ENCODE measurements around the gene DIPK1B. TPM values are rescaled to one million over a fixed set of nuclear protein-coding genes. Genes with fewer than 3 reads are reported as not detected.

The DIPK1B gene
- total RNA-seq, 1 experiment from 2014 or later, result 26.3 TPM

DNA sequence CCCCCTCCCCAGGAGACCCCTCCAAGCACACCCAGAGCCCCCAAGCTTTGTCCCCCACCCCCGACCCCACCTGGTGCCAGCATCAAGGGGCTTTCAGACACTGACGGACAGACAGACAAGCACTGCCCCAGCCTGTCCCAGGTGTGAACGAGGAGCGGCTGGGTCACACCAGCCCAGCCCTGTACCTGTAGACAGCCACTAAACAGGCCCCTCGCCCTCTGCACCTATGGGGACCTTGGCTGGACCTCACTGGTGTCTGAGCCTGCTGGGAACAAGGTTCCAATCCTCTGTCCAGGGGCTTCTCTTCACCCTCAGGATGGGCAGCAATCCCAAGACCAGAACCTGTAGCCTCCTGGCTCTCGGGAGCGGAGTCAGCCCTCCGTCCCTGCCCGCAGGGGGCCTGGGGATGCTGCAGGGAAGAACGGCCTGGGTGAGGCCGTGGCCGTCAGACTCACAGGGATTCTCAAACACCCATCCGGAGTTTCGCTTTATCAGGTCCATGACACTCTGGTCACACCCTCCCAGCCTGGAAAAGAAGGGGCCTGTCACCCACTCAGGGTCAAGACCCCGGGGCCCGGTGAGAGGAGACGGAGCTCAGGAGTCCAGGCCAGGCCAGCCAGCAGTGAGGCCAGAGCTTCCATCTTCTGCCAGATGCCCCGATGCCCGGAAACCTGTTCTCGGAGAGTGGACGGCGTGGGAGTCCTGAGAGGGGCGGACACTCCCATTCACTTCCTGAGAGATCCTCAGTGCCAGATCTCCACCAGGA lies 33.2 kb downstream of the DIPK1B start:
- intact Hi-C loops (cut with micrococcal nuclease), result no loop called here
- CTCF ChIA-PET, result no interaction called here
- BruUV-seq (replicated peaks), result no TSS peak

DNA sequence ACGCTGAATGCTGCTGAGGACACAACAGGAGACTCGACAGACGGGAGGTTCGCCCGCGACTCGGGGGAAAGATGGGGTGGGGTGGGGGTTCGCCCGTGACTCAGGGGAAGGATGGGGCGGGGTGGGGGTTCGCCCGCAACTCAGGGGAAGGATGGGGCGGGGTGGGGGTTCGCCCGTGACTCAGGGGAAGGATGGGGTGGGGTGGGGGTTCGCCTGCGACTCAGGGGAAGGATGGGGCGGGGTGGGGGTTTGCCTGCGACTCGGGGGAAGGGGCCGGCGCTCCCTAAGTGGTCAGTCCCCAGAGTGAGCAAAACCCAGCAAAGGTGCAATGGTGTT lies 33.8 kb downstream of the DIPK1B start:
- Histone ChIP-seq H4K20me1 (ENCODE audit: low read length) (no peaks in the 10 kb centered on the region), H3K4me3 (ENCODE audit: low read length) (no peak overlapping the region), H3K4me2 (ENCODE audit: low read length) (no peak overlapping the region), H3K27ac (ENCODE audit: low read length) (no peak overlapping the region), H3K36me3 (ENCODE audit: low read depth, low read length) (no peaks in the 10 kb centered on the region), H3K9ac (ENCODE audit: low read length) (no peak overlapping the region), H3K27me3 (ENCODE audit: low read length) (peaks cover 18% of the 10 kb centered on the region), H3K9me3 (ENCODE audit: low read length) (no peaks in the 10 kb centered on the region), H2AFZ (ENCODE audit: low read length) (no peak overlapping the region), H3F3A (ENCODE audit: low read length, unreplicated experiment) (no peaks in the 10 kb centered on the region), H3K79me2 (ENCODE audit: low read length) (no peaks in the 10 kb centered on the region), H3K9me2 (replicated peaks; ENCODE audit: low read length) (no peaks in the 10 kb centered on the region), H3K4me1 (ENCODE audit: insufficient read depth, low read length) (no peaks in the 10 kb centered on the region)
- intact Hi-C loops (cut with micrococcal nuclease), result no loop called here
- ChIA-PET POLR2A (ENCODE audit: unreplicated experiment) (no interaction called here), CTCF (no interaction called here)
- no peak for ATAC-seq
- DNase-seq, result no peak
- no TSS peak for BruUV-seq (replicated peaks)
- no peak for TF ChIP-seq EZH2 (IDR thresholded peaks at IDR 0.05; ENCODE audit: low read length, unreplicated experiment)
- TF ChIP-seq, protein P1, sequence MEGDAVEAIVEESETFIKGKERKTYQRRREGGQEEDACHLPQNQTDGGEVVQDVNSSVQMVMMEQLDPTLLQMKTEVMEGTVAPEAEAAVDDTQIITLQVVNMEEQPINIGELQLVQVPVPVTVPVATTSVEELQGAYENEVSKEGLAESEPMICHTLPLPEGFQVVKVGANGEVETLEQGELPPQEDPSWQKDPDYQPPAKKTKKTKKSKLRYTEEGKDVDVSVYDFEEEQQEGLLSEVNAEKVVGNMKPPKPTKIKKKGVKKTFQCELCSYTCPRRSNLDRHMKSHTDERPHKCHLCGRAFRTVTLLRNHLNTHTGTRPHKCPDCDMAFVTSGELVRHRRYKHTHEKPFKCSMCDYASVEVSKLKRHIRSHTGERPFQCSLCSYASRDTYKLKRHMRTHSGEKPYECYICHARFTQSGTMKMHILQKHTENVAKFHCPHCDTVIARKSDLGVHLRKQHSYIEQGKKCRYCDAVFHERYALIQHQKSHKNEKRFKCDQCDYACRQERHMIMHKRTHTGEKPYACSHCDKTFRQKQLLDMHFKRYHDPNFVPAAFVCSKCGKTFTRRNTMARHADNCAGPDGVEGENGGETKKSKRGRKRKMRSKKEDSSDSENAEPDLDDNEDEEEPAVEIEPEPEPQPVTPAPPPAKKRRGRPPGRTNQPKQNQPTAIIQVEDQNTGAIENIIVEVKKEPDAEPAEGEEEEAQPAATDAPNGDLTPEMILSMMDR (conservative IDR thresholded peaks at IDR 0.05; ENCODE audit: low read depth, low read length), result no peak
- TF ChIP-seq EZH2phosphoT487 (IDR thresholded peaks at IDR 0.05; ENCODE audit: borderline replicate concordance, low read length), result no peak

More for the DNA sequence above, 33.2 kb downstream of the DIPK1B start:
- Histone ChIP-seq H3K36me3 (ENCODE audit: low read depth, low read length) (no peaks in the 10 kb centered on the region), H3K4me2 (ENCODE audit: low read length) (no peak overlapping the region), H3K79me2 (ENCODE audit: low read length) (no peaks in the 10 kb centered on the region), H3K4me1 (ENCODE audit: insufficient read depth, low read length) (no peaks in the 10 kb centered on the region), H3K9me3 (ENCODE audit: low read length) (no peaks in the 10 kb centered on the region), H3K27ac (ENCODE audit: low read length) (no peak overlapping the region), H2AFZ (ENCODE audit: low read length) (no peak overlapping the region), H3K27me3 (ENCODE audit: low read length) (peaks cover 18% of the 10 kb centered on the region), H4K20me1 (ENCODE audit: low read length) (no peaks in the 10 kb centered on the region), H3K9me2 (replicated peaks; ENCODE audit: low read length) (no peaks in the 10 kb centered on the region), H3K4me3 (ENCODE audit: low read length) (no peak overlapping the region), H3K9ac (ENCODE audit: low read length) (no peak overlapping the region), H3F3A (ENCODE audit: low read length, unreplicated experiment) (no peaks in the 10 kb centered on the region)
- no peak for DNase-seq
- no peak for ATAC-seq
- POLR2A ChIA-PET (ENCODE audit: unreplicated experiment), result no interaction called here
- TF ChIP-seq, protein P1 (conservative IDR thresholded peaks at IDR 0.05; ENCODE audit: low read depth, low read length), result no peak
- TF ChIP-seq EZH2 (IDR thresholded peaks at IDR 0.05; ENCODE audit: low read length, unreplicated experiment) (no peak), EZH2phosphoT487 (IDR thresholded peaks at IDR 0.05; ENCODE audit: borderline replicate concordance, low read length) (no peak)

DNA sequence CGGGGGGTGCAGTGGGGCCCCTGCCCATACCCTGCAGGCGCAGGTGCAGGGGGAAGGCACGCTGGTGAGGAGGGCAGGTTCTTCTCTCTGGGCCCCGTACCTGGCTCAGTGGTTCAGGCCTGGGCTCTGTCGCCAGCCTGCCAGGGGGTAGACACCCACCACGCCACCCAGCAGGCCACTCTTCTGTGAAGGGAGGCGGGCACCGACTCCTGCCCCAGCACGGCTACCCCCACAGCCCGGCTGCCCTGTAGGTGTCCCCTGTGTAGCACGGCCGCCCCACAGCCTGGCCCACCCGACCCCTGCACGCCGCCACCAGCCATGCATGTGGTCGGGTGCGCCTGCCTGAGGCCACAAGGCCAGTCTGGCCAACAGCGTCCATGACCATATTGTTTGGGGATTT lies 34.2 kb downstream of the DIPK1B start:
- Histone ChIP-seq H3K27ac (ENCODE audit: low read length) (no peak overlapping the region), H3K4me3 (ENCODE audit: low read length) (no peak overlapping the region), H3K27me3 (ENCODE audit: low read length) (peaks cover 13% of the 10 kb centered on the region), H2AFZ (ENCODE audit: low read length) (no peak overlapping the region), H3F3A (ENCODE audit: low read length, unreplicated experiment) (no peaks in the 10 kb centered on the region), H3K4me1 (ENCODE audit: insufficient read depth, low read length) (no peaks in the 10 kb centered on the region), H3K9ac (ENCODE audit: low read length) (no peak overlapping the region), H3K79me2 (ENCODE audit: low read length) (no peaks in the 10 kb centered on the region), H3K36me3 (ENCODE audit: low read depth, low read length) (no peaks in the 10 kb centered on the region), H3K9me3 (ENCODE audit: low read length) (no peaks in the 10 kb centered on the region), H3K9me2 (replicated peaks; ENCODE audit: low read length) (no peaks in the 10 kb centered on the region), H3K4me2 (ENCODE audit: low read length) (no peak overlapping the region), H4K20me1 (ENCODE audit: low read length) (no peaks in the 10 kb centered on the region)
- ATAC-seq, result no peak
- BruUV-seq (replicated peaks), result no TSS peak
- no peak for DNase-seq
- ChIA-PET CTCF (no interaction called here), POLR2A (ENCODE audit: unreplicated experiment) (no interaction called here)
- intact Hi-C loops (cut with micrococcal nuclease), result no loop called here
- TF ChIP-seq EZH2 (IDR thresholded peaks at IDR 0.05; ENCODE audit: low read length, unreplicated experiment) (no peak), EZH2phosphoT487 (IDR thresholded peaks at IDR 0.05; ENCODE audit: borderline replicate concordance, low read length) (no peak)
- TF ChIP-seq, protein P1 (conservative IDR thresholded peaks at IDR 0.05; ENCODE audit: low read depth, low read length), result no peak
